ENCODE measurements around the gene DBN1. TPM values are rescaled to one million over a fixed set of nuclear protein-coding genes. Genes with fewer than 3 reads are reported as not detected.

DBN1 gene
- total RNA-seq, 1 donor from 2014 or later, result 269 TPM

DNA sequence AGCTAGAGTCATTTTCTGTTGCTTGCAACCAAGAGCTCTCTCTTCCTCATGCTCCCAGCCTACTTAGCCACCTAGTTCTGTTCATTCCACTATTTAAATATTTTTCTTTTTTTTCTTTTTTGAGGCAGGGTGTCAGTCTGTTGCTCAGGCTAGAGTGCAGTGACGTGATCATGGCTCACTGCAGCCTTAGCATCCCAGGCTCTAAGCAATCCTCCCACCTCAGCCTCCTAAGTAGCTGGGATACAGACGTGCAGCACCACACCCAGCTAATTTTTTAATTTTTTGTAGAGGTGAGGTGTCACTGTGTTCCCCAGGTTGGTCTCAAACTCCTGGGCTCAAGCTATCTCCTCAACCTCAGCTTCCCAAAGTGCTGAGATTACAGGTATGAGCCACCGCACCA, 59.0 kb downstream of the DBN1 start:
- TF ChIP-seq, protein P1, sequence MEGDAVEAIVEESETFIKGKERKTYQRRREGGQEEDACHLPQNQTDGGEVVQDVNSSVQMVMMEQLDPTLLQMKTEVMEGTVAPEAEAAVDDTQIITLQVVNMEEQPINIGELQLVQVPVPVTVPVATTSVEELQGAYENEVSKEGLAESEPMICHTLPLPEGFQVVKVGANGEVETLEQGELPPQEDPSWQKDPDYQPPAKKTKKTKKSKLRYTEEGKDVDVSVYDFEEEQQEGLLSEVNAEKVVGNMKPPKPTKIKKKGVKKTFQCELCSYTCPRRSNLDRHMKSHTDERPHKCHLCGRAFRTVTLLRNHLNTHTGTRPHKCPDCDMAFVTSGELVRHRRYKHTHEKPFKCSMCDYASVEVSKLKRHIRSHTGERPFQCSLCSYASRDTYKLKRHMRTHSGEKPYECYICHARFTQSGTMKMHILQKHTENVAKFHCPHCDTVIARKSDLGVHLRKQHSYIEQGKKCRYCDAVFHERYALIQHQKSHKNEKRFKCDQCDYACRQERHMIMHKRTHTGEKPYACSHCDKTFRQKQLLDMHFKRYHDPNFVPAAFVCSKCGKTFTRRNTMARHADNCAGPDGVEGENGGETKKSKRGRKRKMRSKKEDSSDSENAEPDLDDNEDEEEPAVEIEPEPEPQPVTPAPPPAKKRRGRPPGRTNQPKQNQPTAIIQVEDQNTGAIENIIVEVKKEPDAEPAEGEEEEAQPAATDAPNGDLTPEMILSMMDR (conservative IDR thresholded peaks at IDR 0.05), result no peak
- Mint-ChIP-seq H3K27ac (no peak overlapping the region), H3K27me3 (peaks cover 22% of the 10 kb centered on the region), H3K9me3 (no peaks in the 10 kb centered on the region), H3K4me1 (ENCODE audit: unreplicated experiment) (no peaks in the 10 kb centered on the region), H3K4me3 (no peak overlapping the region), H3K36me3 (no peaks in the 10 kb centered on the region)
- DNase-seq (ENCODE audit: extremely low spot score, unreplicated experiment), result no peak

DNA sequence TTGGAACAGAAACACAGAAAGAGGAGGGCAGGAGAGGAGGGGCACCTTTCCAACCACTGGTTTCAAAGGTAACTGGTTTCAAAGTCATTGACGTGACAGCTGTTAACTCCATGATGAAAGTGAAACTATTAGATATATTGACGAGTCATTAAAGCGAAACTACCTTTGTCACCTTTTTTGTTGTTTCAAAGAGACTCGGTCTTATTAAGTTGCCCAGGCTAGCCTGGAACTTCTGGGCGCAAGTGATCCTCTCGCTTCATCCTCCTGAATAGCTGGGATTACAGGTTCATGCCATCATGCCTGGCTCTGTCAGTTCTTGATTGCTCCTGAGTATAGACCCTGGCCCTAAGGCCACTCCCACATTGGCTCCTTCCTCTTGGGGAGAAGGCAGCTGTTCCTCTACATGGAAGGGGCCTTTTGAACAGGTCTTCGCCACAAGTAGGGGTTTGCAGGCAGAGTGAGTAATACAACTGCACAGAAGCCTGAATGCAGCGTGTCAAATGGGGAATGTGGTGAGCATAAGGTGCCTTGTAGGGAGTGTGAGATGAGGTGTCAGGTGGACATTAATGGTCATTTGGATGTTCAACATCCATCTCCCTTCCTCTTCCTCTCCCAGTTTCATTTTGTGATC, 60.7 kb downstream of the DBN1 start:
- no peak for DNase-seq (ENCODE audit: extremely low spot score, unreplicated experiment)
- H3K4me3 Mint-ChIP-seq, result no peak overlapping the region
- no peak overlapping the region for H3K27ac Mint-ChIP-seq
- H3K27me3 Mint-ChIP-seq, result peaks cover 32% of the 10 kb centered on the region
- H3K4me1 Mint-ChIP-seq (ENCODE audit: unreplicated experiment), result no peaks in the 10 kb centered on the region
- H3K9me3 Mint-ChIP-seq, result no peaks in the 10 kb centered on the region
- TF ChIP-seq, protein P1 (conservative IDR thresholded peaks at IDR 0.05), result no peak
- no peaks in the 10 kb centered on the region for H3K36me3 Mint-ChIP-seq

DNA sequence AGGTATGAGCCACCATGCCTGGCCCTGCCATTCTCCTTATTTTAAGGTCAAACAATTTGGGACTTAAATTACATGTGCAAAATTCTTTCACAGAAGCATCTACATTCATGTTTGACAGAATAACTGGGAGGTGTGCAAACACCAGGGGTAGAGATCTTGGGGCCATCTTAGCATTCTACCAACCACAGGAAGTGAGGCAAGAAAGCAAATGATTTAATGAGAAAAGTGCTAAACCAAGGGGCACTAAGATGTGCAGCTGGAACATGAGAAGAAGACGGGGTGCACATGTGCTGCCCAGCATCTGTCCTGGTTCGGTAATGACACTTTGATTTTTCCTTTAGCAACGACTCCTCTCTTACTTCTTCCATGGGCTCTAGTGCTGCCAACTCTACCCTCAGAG, 62.9 kb downstream of the DBN1 start:
- Mint-ChIP-seq H3K4me3 (no peak overlapping the region), H3K27me3 (peaks cover 54% of the 10 kb centered on the region), H3K4me1 (ENCODE audit: unreplicated experiment) (no peaks in the 10 kb centered on the region), H3K36me3 (no peaks in the 10 kb centered on the region), H3K9me3 (no peaks in the 10 kb centered on the region), H3K27ac (no peak overlapping the region)
- DNase-seq (ENCODE audit: extremely low spot score, unreplicated experiment), result no peak
- TF ChIP-seq, protein P1 (conservative IDR thresholded peaks at IDR 0.05), result no peak

GRCh38 chr5:177409043-177409801, 64.2 kb downstream of the DBN1 start, which contains the start of gene F12:
Gene F12, minus strand, starts transcription at chr5:177409564. Its CDS starts 37 bp downstream, at chr5:177409527.
- Mint-ChIP-seq H3K27ac (no peak within 1 kb of the TSS), H3K4me3 (no peak within 1 kb of the TSS), H3K27me3 (peaks cover 60% of the 10 kb centered on the region)

More at GRCh38 chr5:177409043-177409801, 64.2 kb downstream of the DBN1 start, which contains the start of gene F12:
- no peaks in the 10 kb centered on the region for H3K9me3 Mint-ChIP-seq
- no peaks in the 10 kb centered on the region for H3K4me1 Mint-ChIP-seq (ENCODE audit: unreplicated experiment)
- TF ChIP-seq, protein P1 (conservative IDR thresholded peaks at IDR 0.05), result no peak
- no peak for DNase-seq (ENCODE audit: extremely low spot score, unreplicated experiment)
- H3K36me3 Mint-ChIP-seq, result no peaks in the 10 kb centered on the region

Other genes with a start within 250 kb of the DBN1 start
- 42.6 and 46.2 TPM in 2 replicates for gene RAB24, start 169.9 kb downstream of the DBN1 start, total RNA-seq (ENCODE audit: low replicate concordance)
- 126 and 163 TPM in 2 replicates for gene PRELID1, start 169.8 kb downstream of the DBN1 start, total RNA-seq (ENCODE audit: low replicate concordance)
- 10.2 and 29.5 TPM in 2 replicates for gene MXD3, start 161.7 kb downstream of the DBN1 start, total RNA-seq (ENCODE audit: low replicate concordance)
- 102 and 129 TPM in 2 replicates for gene LMAN2, start 122.0 kb downstream of the DBN1 start, total RNA-seq (ENCODE audit: low replicate concordance)
- 8.9 and 16.6 TPM in 2 replicates for gene RGS14, start 115.7 kb downstream of the DBN1 start, total RNA-seq (ENCODE audit: low replicate concordance)
- gene SLC34A1, start 89.2 kb downstream of the DBN1 start, total RNA-seq (ENCODE audit: low replicate concordance), result 0.12 and 0.22 TPM in 2 replicates
- gene PFN3, start 73.0 kb downstream of the DBN1 start, total RNA-seq (ENCODE audit: low replicate concordance), result not detected in 2 replicates
- 3.2 and 5.7 TPM in 2 replicates for gene F12, start 64.1 kb downstream of the DBN1 start, total RNA-seq (ENCODE audit: low replicate concordance)
- 46.1 and 47.3 TPM in 2 replicates for gene GRK6, start 47.0 kb downstream of the DBN1 start, total RNA-seq (ENCODE audit: low replicate concordance)
- 5.9 and 8.8 TPM in 2 replicates for gene PRR7, start 26.8 kb downstream of the DBN1 start, total RNA-seq (ENCODE audit: low replicate concordance)
- 66.5 and 187 TPM in 2 replicates for gene PDLIM7, start 24.0 kb upstream of the DBN1 start, total RNA-seq (ENCODE audit: low replicate concordance)
- gene DOK3, start 36.2 kb upstream of the DBN1 start, total RNA-seq (ENCODE audit: low replicate concordance), result 6.2 and 6.9 TPM in 2 replicates
- 99.7 and 104 TPM in 2 replicates for gene DDX41, start 43.3 kb upstream of the DBN1 start, total RNA-seq (ENCODE audit: low replicate concordance)
- gene FAM193B, start 80.9 kb upstream of the DBN1 start, total RNA-seq (ENCODE audit: low replicate concordance), result 83.1 and 103 TPM in 2 replicates
- gene TMED9, start 118.6 kb upstream of the DBN1 start, total RNA-seq (ENCODE audit: low replicate concordance), result 161 and 225 TPM in 2 replicates
- 30.9 and 31.0 TPM in 2 replicates for gene B4GALT7, start 126.5 kb upstream of the DBN1 start, total RNA-seq (ENCODE audit: low replicate concordance)